ENCODE results near the gene SRP9. TPM values are rescaled to one million over a fixed set of nuclear protein-coding genes. Genes with fewer than 3 reads are reported as not detected.
A peak's percentile ranks its signal among the peaks of the same experiment; 100 is the strongest.
"Not testable (repeated sequence)": the region's sequence is repeated elsewhere in the genome, so short reads cannot be mapped to it uniquely, and the experiment has no call there.

SRP9 gene
- total and polyA plus RNA-seq, 8 donors: 68.9 to 289 (median 156) TPM

- Histone ChIP-seq H3K9me3 (no peaks in the 10 kb centered on the region), H3K27ac (peak overlapping the region in 4 of 5 donors; percentile 68 to 80 (median 76)), H3K4me1 (peaks cover 25 to 80% (median 51%) of the 10 kb centered on the region in 4 donors), H3K4me3 (no peak overlapping the region), H3K36me3 (no peaks in the 10 kb centered on the region), H3K27me3 (no peaks in the 10 kb centered on the region)
- intact Hi-C loops (cut with DNase I; ENCODE audit: low total_unique reads): loop anchor here (10.0 kb wide), 1 partner anchor 300 kb away; no protein-coding TSS in a partner anchor
- WGBS, 5 donors: 48 to 71% (median 59%) methylated on average over 3 of the region's 3 CpGs
- no peak for DNase-seq
- TF ChIP-seq EP300 (IDR thresholded peaks at IDR 0.05) (no peak), POLR2A (IDR thresholded peaks at IDR 0.05) (no peak), POLR2AphosphoS5 (IDR thresholded peaks at IDR 0.05) (no peak), CTCF (IDR thresholded peaks at IDR 0.05) (no peak)
Measured at GRCh38 chr1:225774281-225775147, 3.1 kb upstream of the SRP9 start.

- TF ChIP-seq POLR2A (IDR thresholded peaks at IDR 0.05): no peak
- no peak for TF ChIP-seq EP300 (IDR thresholded peaks at IDR 0.05)
- TF ChIP-seq POLR2AphosphoS5 (IDR thresholded peaks at IDR 0.05): no peak
- TF ChIP-seq CTCF (IDR thresholded peaks at IDR 0.05): no peak
- intact Hi-C loops (cut with DNase I; ENCODE audit: low total_unique reads): loop anchor here (10.0 kb wide), 1 partner anchor 301 kb away; no protein-coding TSS in a partner anchor
- 94 to 97% (median 95%) methylated on average over 4 of the region's 4 CpGs for WGBS, 5 donors
- H3K36me3 ChIP-seq: no peaks in the 10 kb centered on the region
- peak overlapping the region in 1 of 5 donors; percentile 97 for H3K27ac ChIP-seq
- H3K27me3 ChIP-seq: no peaks in the 10 kb centered on the region
- H3K4me3 ChIP-seq: no peak overlapping the region
- H3K4me1 ChIP-seq: peaks cover 34 to 88% (median 59%) of the 10 kb centered on the region in 4 donors
- H3K9me3 ChIP-seq: no peaks in the 10 kb centered on the region
- DNase-seq: no peak
Measured at GRCh38 chr1:225776294-225776693, 1.3 kb upstream of the SRP9 start.

- WGBS, 5 donors: 14 to 21% (median 18%) methylated on average over 18 of the region's 18 CpGs
- peak overlapping the region; percentile 63 to 78 (median 68) for H3K4me3 ChIP-seq
- peaks cover 0 to 2% (median under 1%) of the 10 kb centered on the region in 4 donors for H3K36me3 ChIP-seq
- no peak for TF ChIP-seq POLR2A (IDR thresholded peaks at IDR 0.05)
- TF ChIP-seq POLR2AphosphoS5 (IDR thresholded peaks at IDR 0.05): no peak
- H3K27me3 ChIP-seq: no peaks in the 10 kb centered on the region
- H3K9me3 ChIP-seq: no peaks in the 10 kb centered on the region
- H3K4me1 ChIP-seq: peaks cover 27 to 88% (median 57%) of the 10 kb centered on the region in 4 donors
- no peak for DNase-seq
- intact Hi-C loops (cut with DNase I; ENCODE audit: low total_unique reads): loop anchor here (10.0 kb wide), 1 partner anchor 302 kb away; no protein-coding TSS in a partner anchor
- H3K27ac ChIP-seq: peak overlapping the region; percentile 69 to 97 (median 93)
Measured at GRCh38 chr1:225777058-225777582, 506 bp upstream of the SRP9 start.

GRCh38 chr1:225778337-225778669, 677 bp downstream of the SRP9 start:
- Histone ChIP-seq H3K9me3 (no peaks in the 10 kb centered on the region), H3K27me3 (no peaks in the 10 kb centered on the region), H3K36me3 (peaks cover 0 to 10% (median 5%) of the 10 kb centered on the region in 4 donors), H3K4me1 (peaks cover 26 to 88% (median 59%) of the 10 kb centered on the region in 4 donors), H3K4me3 (peak overlapping the region; percentile 63 to 78 (median 68)), H3K27ac (peak overlapping the region; percentile 91 to 97 (median 93))
- no peak for DNase-seq
- TF ChIP-seq EP300 (IDR thresholded peaks at IDR 0.05) (no peak), CTCF (IDR thresholded peaks at IDR 0.05) (no peak), POLR2AphosphoS5 (IDR thresholded peaks at IDR 0.05) (no peak), POLR2A (IDR thresholded peaks at IDR 0.05) (no peak)
- intact Hi-C loops (cut with DNase I; ENCODE audit: low total_unique reads): loop anchor here (10.0 kb wide), 1 partner anchor 304 kb away; no protein-coding TSS in a partner anchor
- 0% methylated on average over 3 of the region's 3 CpGs for WGBS, 5 donors

GRCh38 chr1:225779165-225779564, 1.5 kb downstream of the SRP9 start:
- WGBS, 5 donors: 40 to 49% (median 47%) methylated on average over 13 of the region's 13 CpGs
- Histone ChIP-seq H3K27ac (peak overlapping the region in 4 of 5 donors; percentile 92 to 97 (median 93)), H3K4me3 (peak overlapping the region; percentile 63 to 78 (median 68)), H3K4me1 (peaks cover 18 to 88% (median 58%) of the 10 kb centered on the region in 4 donors), H3K36me3 (peaks cover 0 to 19% (median 12%) of the 10 kb centered on the region in 4 donors)
- H3K9me3 ChIP-seq, DNase-seq, H3K27me3 ChIP-seq: not testable (repeated sequence)
- intact Hi-C loops (cut with DNase I; ENCODE audit: low total_unique reads): loop anchor here (10.0 kb wide), 1 partner anchor 304 kb away; no protein-coding TSS in a partner anchor
